Peyer's patch (tissue), 4 donors: ENCODE measurements around the gene SERGEF. TPM values are rescaled to one million over a fixed set of nuclear protein-coding genes. Genes with fewer than 3 reads are reported as not detected.
"Not testable (repeated sequence)": the region's sequence is repeated elsewhere in the genome, so short reads cannot be mapped to it uniquely, and the experiment has no call there.

Source experiments
- DNase-seq, 3 donors: peaks; one replicate each; pipeline ENCODE4 v3.0.0-alpha.2; 2017 to 2019
- H3K27ac ChIP-seq, 4 donors: fragments of 200-600 bp; sonication (generic); one replicate each; pipeline ENCODE4 v1.5.1; 2016 to 2019
- H3K27me3 ChIP-seq, 2 donors: fragments of 200-600 bp; sonication (generic); one replicate each; pipeline ENCODE4 v1.5.1; 2019
- H3K36me3 ChIP-seq, 3 donors: fragments of 200-600 bp; sonication (generic); one replicate each; pipeline ENCODE4 v1.5.1; 2016 to 2019
- H3K4me1 ChIP-seq, 4 donors: fragments of 200-600 bp; sonication (generic); one replicate each; pipeline ENCODE4 v1.5.1; 2016 to 2019
- H3K4me3 ChIP-seq, 4 donors: fragments of 200-600 bp; sonication (generic); 1 replicate in 3 of 4; 2 replicates in 1 of 4; pipeline ENCODE4 v1.5.1; 2016 to 2019; ENCODE audit warnings: mild to moderate bottlenecking in 1 of 4
- H3K9me3 ChIP-seq, 4 donors: fragments of 200-600 bp; sonication (generic); one replicate each; pipeline ENCODE4 v1.5.1; 2016 to 2019; ENCODE audit warnings: mild to moderate bottlenecking in 1 of 4
- POLR2A ChIP-seq, 2 donors: fragments of 450-650 bp; IDR thresholded peaks; one replicate each; pipeline ENCODE4 v1.5.1; 2017; ENCODE audit warnings: antibody characterized with exemption in 2 of 2, mild to moderate bottlenecking in 2 of 2, moderate library complexity in 2 of 2
- total RNA-seq, 4 donors: library from RNA; depleted of rRNA; stranded (reverse); fragments of >200 nt; gene quantifications; one replicate each; pipeline ENCODE4 v1.1.0, GENCODE V29; 2016
- TF ChIP-seq, protein P1 (sequence below), 6 experiments: fragments of 450-650 bp in 4 of 6; fragments of 200-600 bp in 2 of 6; sonication (generic) in 1 of 6; IDR thresholded peaks; one replicate each; pipeline ENCODE4 v1.5.1; 2017 to 2019; ENCODE audit warnings: antibody characterized with exemption in 6 of 6, mild to moderate bottlenecking in 3 of 6, moderate library complexity in 1 of 6

Gene SERGEF
- total RNA-seq, 4 donors from 2014 or later: 19.4 to 40.4 (median 27.7) TPM

- Histone ChIP-seq H3K4me1 (no peaks in the 10 kb centered on the region), H3K9me3 (no peaks in the 10 kb centered on the region), H3K4me3 (no peak overlapping the region), H3K36me3 (no peaks in the 10 kb centered on the region), H3K27ac (no peak overlapping the region), H3K27me3 (no peaks in the 10 kb centered on the region)
- no peak for DNase-seq
- TF ChIP-seq, protein P1, sequence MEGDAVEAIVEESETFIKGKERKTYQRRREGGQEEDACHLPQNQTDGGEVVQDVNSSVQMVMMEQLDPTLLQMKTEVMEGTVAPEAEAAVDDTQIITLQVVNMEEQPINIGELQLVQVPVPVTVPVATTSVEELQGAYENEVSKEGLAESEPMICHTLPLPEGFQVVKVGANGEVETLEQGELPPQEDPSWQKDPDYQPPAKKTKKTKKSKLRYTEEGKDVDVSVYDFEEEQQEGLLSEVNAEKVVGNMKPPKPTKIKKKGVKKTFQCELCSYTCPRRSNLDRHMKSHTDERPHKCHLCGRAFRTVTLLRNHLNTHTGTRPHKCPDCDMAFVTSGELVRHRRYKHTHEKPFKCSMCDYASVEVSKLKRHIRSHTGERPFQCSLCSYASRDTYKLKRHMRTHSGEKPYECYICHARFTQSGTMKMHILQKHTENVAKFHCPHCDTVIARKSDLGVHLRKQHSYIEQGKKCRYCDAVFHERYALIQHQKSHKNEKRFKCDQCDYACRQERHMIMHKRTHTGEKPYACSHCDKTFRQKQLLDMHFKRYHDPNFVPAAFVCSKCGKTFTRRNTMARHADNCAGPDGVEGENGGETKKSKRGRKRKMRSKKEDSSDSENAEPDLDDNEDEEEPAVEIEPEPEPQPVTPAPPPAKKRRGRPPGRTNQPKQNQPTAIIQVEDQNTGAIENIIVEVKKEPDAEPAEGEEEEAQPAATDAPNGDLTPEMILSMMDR (IDR thresholded peaks at IDR 0.05): no peak
- no peak for TF ChIP-seq POLR2A (IDR thresholded peaks at IDR 0.05)
Measured at GRCh38 chr11:17901481-17901880, 111.4 kb downstream of the SERGEF start.

GRCh38 chr11:17898782-17899181 lies 114.1 kb downstream of the SERGEF start:
- TF ChIP-seq, protein P1 (IDR thresholded peaks at IDR 0.05): no peak
- TF ChIP-seq POLR2A (IDR thresholded peaks at IDR 0.05): no peak
- Histone ChIP-seq H3K27ac (no peak overlapping the region), H3K9me3 (no peaks in the 10 kb centered on the region), H3K4me3 (no peak overlapping the region), H3K4me1 (no peaks in the 10 kb centered on the region), H3K36me3 (no peaks in the 10 kb centered on the region), H3K27me3 (no peaks in the 10 kb centered on the region)
- no peak for DNase-seq

- H3K4me3 ChIP-seq: no peak overlapping the region
- no peaks in the 10 kb centered on the region for H3K9me3 ChIP-seq
- H3K4me1 ChIP-seq: no peaks in the 10 kb centered on the region
- no peak overlapping the region for H3K27ac ChIP-seq
- DNase-seq: no peak
- TF ChIP-seq, protein P1 (IDR thresholded peaks at IDR 0.05): no peak
- TF ChIP-seq POLR2A (IDR thresholded peaks at IDR 0.05): no peak
- no peaks in the 10 kb centered on the region for H3K27me3 ChIP-seq
- no peaks in the 10 kb centered on the region for H3K36me3 ChIP-seq
Measured at GRCh38 chr11:17898071-17898470, 114.8 kb downstream of the SERGEF start.

- DNase-seq: no peak
- Histone ChIP-seq H3K36me3 (no peaks in the 10 kb centered on the region), H3K4me1 (no peaks in the 10 kb centered on the region), H3K27ac (no peak overlapping the region), H3K4me3 (no peak overlapping the region), H3K27me3 (no peaks in the 10 kb centered on the region), H3K9me3 (no peaks in the 10 kb centered on the region)
- TF ChIP-seq, protein P1 (IDR thresholded peaks at IDR 0.05): no peak
- TF ChIP-seq POLR2A (IDR thresholded peaks at IDR 0.05): no peak
Measured at GRCh38 chr11:17897495-17897894, 115.4 kb downstream of the SERGEF start.

GRCh38 chr11:17896496-17897151 lies 116.2 kb downstream of the SERGEF start:
- not testable (repeated sequence) for H3K4me3 ChIP-seq, H3K27ac ChIP-seq, H3K4me1 ChIP-seq, H3K36me3 ChIP-seq, H3K27me3 ChIP-seq, H3K9me3 ChIP-seq, DNase-seq

DNA sequence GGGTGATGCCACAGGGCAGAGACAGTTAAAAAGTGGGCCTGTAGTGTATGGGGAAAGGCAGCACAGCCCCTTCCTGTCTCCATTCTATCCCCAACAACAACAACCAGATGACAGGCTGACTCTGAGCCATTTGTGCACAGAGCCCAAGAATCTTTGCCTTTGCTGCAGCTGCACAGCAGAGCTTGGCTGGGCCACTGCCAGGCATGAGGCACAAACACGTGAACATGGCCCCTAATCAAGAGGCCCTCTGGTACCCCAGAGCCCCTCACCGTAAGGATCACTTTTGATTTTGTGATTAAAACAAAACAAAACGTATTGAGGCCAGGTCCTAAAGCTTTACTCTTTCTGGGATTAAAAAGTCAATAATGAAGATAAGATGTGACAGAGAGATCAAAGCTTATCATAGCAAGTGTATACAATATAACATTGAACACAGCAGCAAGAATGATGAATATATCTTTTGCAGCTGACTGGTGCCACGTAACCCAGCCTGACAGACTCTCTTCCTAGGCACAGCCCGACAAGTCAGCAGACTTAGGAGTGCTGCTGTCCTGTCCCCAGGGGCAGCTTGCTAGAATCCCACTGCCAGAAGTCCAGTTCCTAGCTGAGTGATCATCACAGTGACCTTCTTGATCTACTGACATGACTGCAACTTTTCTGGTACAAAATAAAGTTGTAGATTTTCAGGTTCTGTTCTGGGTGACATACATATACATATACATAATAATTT lies 117.8 kb downstream of the SERGEF start:
- no peak for DNase-seq
- Histone ChIP-seq H3K4me3 (no peak overlapping the region), H3K36me3 (no peaks in the 10 kb centered on the region), H3K4me1 (no peaks in the 10 kb centered on the region), H3K27ac (no peak overlapping the region), H3K9me3 (no peaks in the 10 kb centered on the region), H3K27me3 (no peaks in the 10 kb centered on the region)
- TF ChIP-seq POLR2A (IDR thresholded peaks at IDR 0.05): no peak
- TF ChIP-seq, protein P1 (IDR thresholded peaks at IDR 0.05): no peak
